ENCODE data around the gene ZFR.

DNA sequence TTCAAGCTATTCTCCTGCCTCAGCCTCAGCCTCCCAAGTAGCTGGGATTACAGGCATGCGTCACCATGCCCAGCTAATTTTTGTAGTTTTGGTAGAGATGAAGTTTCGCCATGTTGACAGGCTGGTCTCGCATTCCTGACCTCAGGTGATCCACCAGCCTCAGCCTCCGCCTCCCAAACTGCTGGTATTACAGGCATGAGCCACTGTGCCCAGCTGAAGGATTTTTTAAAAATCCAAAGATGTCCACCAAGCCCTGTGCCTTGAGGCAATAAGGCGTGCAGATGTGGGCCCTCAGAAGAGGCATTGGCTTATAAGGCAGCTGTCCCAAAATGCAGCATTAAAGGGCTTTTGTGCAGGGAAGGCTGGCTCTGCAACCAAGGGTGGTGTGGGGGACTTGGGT, 10.3 kb upstream of the ZFR start:
- no peak for TF ChIP-seq BRCA1 (IDR thresholded peaks at IDR 0.05)
- TF ChIP-seq BRCA1 (CRISPR knock-in tag; IDR thresholded peaks at IDR 0.05), result no peak
- TF ChIP-seq, protein P1, sequence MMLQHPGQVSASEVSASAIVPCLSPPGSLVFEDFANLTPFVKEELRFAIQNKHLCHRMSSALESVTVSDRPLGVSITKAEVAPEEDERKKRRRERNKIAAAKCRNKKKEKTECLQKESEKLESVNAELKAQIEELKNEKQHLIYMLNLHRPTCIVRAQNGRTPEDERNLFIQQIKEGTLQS (IDR thresholded peaks at IDR 0.05), result no peak
- TF ChIP-seq, protein P1 (CRISPR knock-in tag; conservative IDR thresholded peaks at IDR 0.05), result no peak
- TF ChIP-seq NFATC3 (IDR thresholded peaks at IDR 0.05), result no peak
- TF ChIP-seq PCBP2 (IDR thresholded peaks at IDR 0.05; ENCODE audit: low read depth, low read length, poor library complexity, severe bottlenecking), result no peak
- TF ChIP-seq YY1 (IDR thresholded peaks at IDR 0.05; ENCODE audit: borderline replicate concordance in 1 of 3, control insufficient read depth in 1 of 3, extremely low read depth in 1 of 3, insufficient read depth in 3 of 3, insufficient read length in 1 of 3, insufficient replicate concordance in 2 of 3, low read depth in 1 of 3, low read length in 2 of 3), result no peak
- TF ChIP-seq BRF1 (IDR thresholded peaks at IDR 0.05; ENCODE audit: borderline replicate concordance, extremely low read depth, insufficient read length), result no peak
- no peak for TF ChIP-seq SMC3 (conservative IDR thresholded peaks at IDR 0.05; ENCODE audit: insufficient read depth, low read depth, low read length)
